HG03521 (cell line): ENCODE data around the gene ANLN.
A peak's percentile ranks its signal among the peaks of the same experiment; 100 is the strongest.
"Not testable (repeated sequence)": the region's sequence is repeated elsewhere in the genome, so short reads cannot be mapped to it uniquely, and the experiment has no call there.

ENCODE experiments used
- ATAC-seq: cut with Tn5 transposase; IDR thresholded peaks from one replicate; pipeline ENCODE4 v1.9.1; 2021; ENCODE audit warnings: mild to moderate bottlenecking, moderate library complexity; ENCODE audit not compliant: unreplicated experiment

The ANLN gene

GRCh38 chr7:36379831-36380504, 9.7 kb upstream of the ANLN start:
- no peak for ATAC-seq

- no peak for ATAC-seq
These were observed 8.6 kb upstream of the ANLN start for GRCh38 chr7:36381056-36381455.

GRCh38 chr7:36383284-36383683, 6.4 kb upstream of the ANLN start:
- ATAC-seq = not testable (repeated sequence)

GRCh38 chr7:36385646-36386045, 4.0 kb upstream of the ANLN start:
- not testable (repeated sequence) for ATAC-seq

- no peak for ATAC-seq
These were observed 2.0 kb upstream of the ANLN start for GRCh38 chr7:36387435-36388231.

GRCh38 chr7:36388423-36388822, 1.2 kb upstream of the ANLN start:
- no peak for ATAC-seq

- ATAC-seq = peak; percentile 18
These were observed 783 bp downstream of the ANLN start for GRCh38 chr7:36390199-36391090.

GRCh38 chr7:36391436-36392198, 2.0 kb downstream of the ANLN start:
- ATAC-seq = peak; percentile 39

GRCh38 chr7:36393826-36394225, 4.2 kb downstream of the ANLN start:
- no peak for ATAC-seq

GRCh38 chr7:36395171-36395894, 5.7 kb downstream of the ANLN start:
- no peak for ATAC-seq

- no peak for ATAC-seq
These were observed 6.5 kb downstream of the ANLN start for GRCh38 chr7:36396150-36396549.

GRCh38 chr7:36400036-36400435, 10.4 kb downstream of the ANLN start:
- no peak for ATAC-seq

GRCh38 chr7:36400606-36401005, 10.9 kb downstream of the ANLN start:
- no peak for ATAC-seq

GRCh38 chr7:36403452-36403851, 13.8 kb downstream of the ANLN start:
- no peak for ATAC-seq

GRCh38 chr7:36404639-36405408, 15.2 kb downstream of the ANLN start:
- no peak for ATAC-seq

GRCh38 chr7:36405409-36405803, 15.7 kb downstream of the ANLN start:
- ATAC-seq = no peak

- ATAC-seq = no peak
These were observed 16.5 kb downstream of the ANLN start for GRCh38 chr7:36406156-36406555.

- no peak for ATAC-seq
These were observed 18.2 kb downstream of the ANLN start for GRCh38 chr7:36407636-36408550.
